HL-60 (cell line): ENCODE measurements around the gene FAM216B.

Source experiments
- DNase-seq, 2 experiments: peaks; one replicate each; pipeline ENCODE4 v3.0.0-alpha.2; 2010 to 2020; ENCODE audit warnings: low read depth in 1 of 2, low spot score in 1 of 2
- H3K27ac ChIP-seq: fragments of 250-450 bp; sonication (Bioruptor Pico); replicated peaks from 2 replicates; pipeline ENCODE4 v1.5.1; 2020; ENCODE audit warnings: mild to moderate bottlenecking, moderate library complexity
- H3K27me3 ChIP-seq: fragments of 250-450 bp; sonication (Bioruptor Pico); 2 replicates; pipeline ENCODE4 v1.5.1; 2021; ENCODE audit warnings: mild to moderate bottlenecking, moderate library complexity; ENCODE audit not compliant: insufficient read depth, poor library complexity, severe bottlenecking
- H3K4me3 ChIP-seq: replicated peaks from 2 replicates; pipeline ENCODE4 v1.5.1; 2011; ENCODE audit warnings: mild to moderate bottlenecking, control low read depth, low read length; ENCODE audit not compliant: insufficient read depth
- GABPA ChIP-seq: IDR thresholded peaks from 2 replicates; pipeline ENCODE4 v1.6.1; 2012; ENCODE audit warnings: low read depth
- POLR2AphosphoS5 ChIP-seq: IDR thresholded peaks from 2 replicates; pipeline ENCODE4 v1.6.1; 2012; ENCODE audit warnings: low read depth
- REST ChIP-seq: IDR thresholded peaks from 2 replicates; pipeline ENCODE4 v1.6.1; 2012; ENCODE audit warnings: low read depth; ENCODE audit not compliant: insufficient replicate concordance
- SPI1 ChIP-seq: IDR thresholded peaks from 2 replicates; pipeline ENCODE4 v1.6.1; 2012; ENCODE audit warnings: low read depth, mild to moderate bottlenecking, borderline replicate concordance
- TF ChIP-seq, protein P1 (sequence below): IDR thresholded peaks from one replicate; pipeline ENCODE4 v1.5.1; 2011; ENCODE audit warnings: low read length, control low read depth, inconsistent platforms; ENCODE audit not compliant: insufficient read depth

Gene FAM216B

GRCh38 chr13:42792154-42792553 is 10.8 kb downstream of the FAM216B start:
- Histone ChIP-seq H3K27ac (no peak overlapping the region), H3K27me3 (no peaks in the 10 kb centered on the region), H3K4me3 (no peak overlapping the region)
- TF ChIP-seq GABPA (no peak), REST (no peak), SPI1 (no peak), POLR2AphosphoS5 (no peak)
- TF ChIP-seq, protein P1, sequence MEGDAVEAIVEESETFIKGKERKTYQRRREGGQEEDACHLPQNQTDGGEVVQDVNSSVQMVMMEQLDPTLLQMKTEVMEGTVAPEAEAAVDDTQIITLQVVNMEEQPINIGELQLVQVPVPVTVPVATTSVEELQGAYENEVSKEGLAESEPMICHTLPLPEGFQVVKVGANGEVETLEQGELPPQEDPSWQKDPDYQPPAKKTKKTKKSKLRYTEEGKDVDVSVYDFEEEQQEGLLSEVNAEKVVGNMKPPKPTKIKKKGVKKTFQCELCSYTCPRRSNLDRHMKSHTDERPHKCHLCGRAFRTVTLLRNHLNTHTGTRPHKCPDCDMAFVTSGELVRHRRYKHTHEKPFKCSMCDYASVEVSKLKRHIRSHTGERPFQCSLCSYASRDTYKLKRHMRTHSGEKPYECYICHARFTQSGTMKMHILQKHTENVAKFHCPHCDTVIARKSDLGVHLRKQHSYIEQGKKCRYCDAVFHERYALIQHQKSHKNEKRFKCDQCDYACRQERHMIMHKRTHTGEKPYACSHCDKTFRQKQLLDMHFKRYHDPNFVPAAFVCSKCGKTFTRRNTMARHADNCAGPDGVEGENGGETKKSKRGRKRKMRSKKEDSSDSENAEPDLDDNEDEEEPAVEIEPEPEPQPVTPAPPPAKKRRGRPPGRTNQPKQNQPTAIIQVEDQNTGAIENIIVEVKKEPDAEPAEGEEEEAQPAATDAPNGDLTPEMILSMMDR: no peak
- no peak for DNase-seq

DNA sequence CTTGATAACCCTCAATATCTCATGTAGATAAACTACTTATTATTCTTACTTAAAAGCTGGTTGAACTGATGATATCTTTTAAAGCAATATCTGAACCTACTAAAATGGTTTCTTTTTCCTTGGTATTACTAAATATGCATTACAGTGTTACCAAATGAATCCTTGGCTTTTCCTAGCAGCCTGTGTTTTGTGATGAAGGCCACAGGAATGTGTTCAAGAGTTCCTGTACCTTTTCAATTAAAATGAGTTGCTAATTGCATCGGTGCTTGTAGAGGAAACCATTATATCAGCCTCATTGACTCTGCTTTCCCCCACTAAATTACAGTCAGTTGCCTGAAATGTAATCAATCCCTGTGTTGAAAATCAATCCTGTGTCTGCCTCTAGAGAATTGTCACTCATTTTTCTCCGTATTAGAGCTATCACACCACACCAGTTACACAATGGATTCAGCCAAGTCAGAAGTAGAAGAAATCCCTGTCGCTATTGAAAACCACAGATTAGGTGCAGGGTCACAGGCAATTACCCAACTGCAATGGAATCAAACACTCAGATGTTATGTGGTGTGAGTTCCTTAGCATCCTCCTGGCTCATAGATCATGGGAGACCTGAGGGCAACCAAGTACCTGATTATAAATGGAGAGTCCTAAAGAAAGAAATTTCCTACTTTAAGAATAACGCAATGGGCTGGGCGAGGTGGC is 13.3 kb downstream of the FAM216B start:
- no peaks in the 10 kb centered on the region for H3K27me3 ChIP-seq
- no peak overlapping the region for H3K27ac ChIP-seq
- H3K4me3 ChIP-seq: no peak overlapping the region
- no peak for DNase-seq
- TF ChIP-seq POLR2AphosphoS5 (no peak), REST (no peak), SPI1 (no peak), GABPA (no peak)
- TF ChIP-seq, protein P1: no peak

GRCh38 chr13:42795666-42796065 is 14.3 kb downstream of the FAM216B start:
- Histone ChIP-seq H3K27ac (no peak overlapping the region), H3K4me3 (no peak overlapping the region), H3K27me3 (no peaks in the 10 kb centered on the region)
- no peak for DNase-seq
- TF ChIP-seq REST: no peak
- TF ChIP-seq POLR2AphosphoS5: no peak
- TF ChIP-seq, protein P1: no peak
- no peak for TF ChIP-seq GABPA
- no peak for TF ChIP-seq SPI1
